AG09319 (cell line): ENCODE results near the gene MYO18B.

Source experiments
- DNase-seq: peaks from one replicate; pipeline ENCODE4 v3.0.0-alpha.2; 2010; ENCODE audit warnings: low read depth; ENCODE audit errors: extremely low read depth
- CTCF ChIP-seq: IDR thresholded peaks from 2 replicates; pipeline ENCODE4 v1.5.1; 2011; ENCODE audit warnings: low read depth, mild to moderate bottlenecking, inconsistent platforms, low read length, moderate library complexity

Gene MYO18B

GRCh38 chr22:25888399-25889054 is 146.5 kb downstream of the MYO18B start:
- DNase-seq: no peak
- TF ChIP-seq CTCF: no peak

- no peak for DNase-seq
- no peak for TF ChIP-seq CTCF
These were observed 148.7 kb downstream of the MYO18B start for GRCh38 chr22:25890651-25891050.

- no peak for DNase-seq
- TF ChIP-seq CTCF: no peak
These were observed 150.7 kb downstream of the MYO18B start for GRCh38 chr22:25892678-25893077.

GRCh38 chr22:25895678-25896077 is 153.7 kb downstream of the MYO18B start:
- DNase-seq: no peak
- TF ChIP-seq CTCF: no peak

- DNase-seq: no peak
- TF ChIP-seq CTCF: no peak
These were observed 154.1 kb downstream of the MYO18B start for GRCh38 chr22:25896098-25896497.

- DNase-seq: no peak
- no peak for TF ChIP-seq CTCF
These were observed 154.6 kb downstream of the MYO18B start for GRCh38 chr22:25896592-25896991.

GRCh38 chr22:25898707-25899365 is 156.8 kb downstream of the MYO18B start:
- no peak for TF ChIP-seq CTCF
- DNase-seq: no peak
